Iris pigment epithelial cell (primary cell): Measurements from ENCODE around the gene CSF2.

ENCODE experiments used
- DNase-seq: peaks from one replicate; pipeline ENCODE4 v3.0.0-alpha.2; 2011; ENCODE audit warnings: low read depth

CSF2 gene

GRCh38 chr5:132067941-132068808 lies 5.4 kb upstream of the CSF2 start:
- DNase-seq = no peak

GRCh38 chr5:132069561-132069960 lies 4.0 kb upstream of the CSF2 start:
- no peak for DNase-seq

- no peak for DNase-seq
Observed at GRCh38 chr5:132069994-132070393, 3.6 kb upstream of the CSF2 start.

- DNase-seq = peak; percentile 29
Observed at GRCh38 chr5:132070460-132071337, 2.9 kb upstream of the CSF2 start.

- DNase-seq = no peak
Observed at GRCh38 chr5:132071338-132071707, 2.3 kb upstream of the CSF2 start.

- DNase-seq = no peak
Observed at GRCh38 chr5:132072070-132072469, 1.5 kb upstream of the CSF2 start.

GRCh38 chr5:132072528-132072927 lies 1.1 kb upstream of the CSF2 start:
- no peak for DNase-seq

GRCh38 chr5:132074091-132074771 lies 642 bp downstream of the CSF2 start:
- no peak for DNase-seq

- no peak for DNase-seq
Observed at GRCh38 chr5:132074772-132075718, 1.5 kb downstream of the CSF2 start.

GRCh38 chr5:132075719-132076077 lies 2.1 kb downstream of the CSF2 start:
- no peak for DNase-seq

GRCh38 chr5:132076202-132076830 lies 2.7 kb downstream of the CSF2 start:
- no peak for DNase-seq

- DNase-seq = no peak
Observed at GRCh38 chr5:132076983-132077382, 3.4 kb downstream of the CSF2 start.

- DNase-seq = no peak
Observed at GRCh38 chr5:132079081-132079480, 5.5 kb downstream of the CSF2 start.

GRCh38 chr5:132079619-132080018 lies 6.0 kb downstream of the CSF2 start:
- no peak for DNase-seq

GRCh38 chr5:132080595-132080994 lies 7.0 kb downstream of the CSF2 start:
- DNase-seq = no peak

GRCh38 chr5:132081458-132081857 lies 7.9 kb downstream of the CSF2 start:
- no peak for DNase-seq

- no peak for DNase-seq
Observed at GRCh38 chr5:132082329-132083023, 8.9 kb downstream of the CSF2 start.

GRCh38 chr5:132083071-132083678 lies 9.6 kb downstream of the CSF2 start:
- DNase-seq = no peak

- DNase-seq = no peak
Observed at GRCh38 chr5:132085686-132086085, 12.1 kb downstream of the CSF2 start.

- DNase-seq = peak; percentile 91
Observed at GRCh38 chr5:132086277-132086794, 12.7 kb downstream of the CSF2 start.
